K562 (cell line): Measurements from ENCODE around the gene DDX41. TPM values are rescaled to one million over a fixed set of nuclear protein-coding genes. Genes with fewer than 3 reads are reported as not detected.

ENCODE experiments used
- ASH1L ChIP-seq: fragments of 450-650 bp; IDR thresholded peaks from 2 replicates; pipeline ENCODE4 v1.6.1; 2018; ENCODE audit warnings: borderline replicate concordance, mild to moderate bottlenecking, low read depth; ENCODE audit not compliant: partially characterized antibody
- BDP1 ChIP-seq: IDR thresholded peaks from 3 replicates; pipeline ENCODE4 v1.6.1; 2011; ENCODE audit not compliant: insufficient read length, insufficient read depth
- FOXK1 ChIP-seq: sonication (generic); formaldehyde crosslinking; IDR thresholded peaks from 2 replicates; pipeline ENCODE4 v1.8.0; 2022; ENCODE audit warnings: missing genetic modification reagents, mild to moderate bottlenecking, borderline replicate concordance
- HDAC1 ChIP-seq, 2 experiments: fragments of 450-650 bp; IDR thresholded peaks; 2 replicates each; pipeline ENCODE4 v1.6.1; 2016 to 2017; ENCODE audit warnings: inconsistent platforms in 1 of 2, mild to moderate bottlenecking in 1 of 2, moderate library complexity in 1 of 2
- POLR2G ChIP-seq: fragments of 200-400 bp; formaldehyde crosslinking; IDR thresholded peaks from 2 replicates; pipeline ENCODE4 v1.6.1; 2017; ENCODE audit warnings: low read depth, mild to moderate bottlenecking, antibody characterized with exemption, low read length, moderate library complexity
- TCF7 ChIP-seq: sonication (generic); IDR thresholded peaks from 2 replicates; pipeline ENCODE4 v1.6.1; 2016; ENCODE audit warnings: antibody characterized with exemption, borderline replicate concordance
- UBTF ChIP-seq, 2 experiments: IDR thresholded peaks; 2 replicates each; pipeline ENCODE4 v1.6.1; 2012; ENCODE audit warnings: improper control_type of control experiment in 2 of 2, low read depth in 2 of 2, low read length in 2 of 2, borderline replicate concordance in 1 of 2
- ZNF395 ChIP-seq: fragments of 200-800 bp; sonication (Bioruptor generic); IDR thresholded peaks from 2 replicates; pipeline ENCODE4 v1.6.1; 2017; ENCODE audit warnings: missing genetic modification characterization, missing compliant biosample characterization
- ZNF76 ChIP-seq: fragments of 250-450 bp; sonication (Bioruptor Pico); IDR thresholded peaks from 2 replicates; pipeline ENCODE4 v1.4.0; 2020; ENCODE audit warnings: mild to moderate bottlenecking, moderate library complexity, borderline replicate concordance
- polyA plus RNA-seq, 8 experiments: library from polyadenylated mRNA; depleted of rRNA in 4 of 8; stranded (reverse) in 5 of 8; unstranded in 3 of 8; fragments of >200 nt; fragmentation: Nextera tagmentation in 2 of 8; fragmentation: Illumina TruSeq in 1 of 8; extraction: Ambion mirVana in 2 of 8; extraction: Trizol in 1 of 8; gene quantifications; 2 replicates each; pipeline versions ENCODE4 v1.2.1 to v1.2.3, GENCODE V29; 2011 to 2014; ENCODE audit warnings: inconsistent platforms in 1 of 8, missing spikeins in 1 of 8
- total RNA-seq, 7 experiments: library from RNA; depleted of rRNA in 6 of 7; stranded (reverse); fragments of >200 nt in 6 of 7; fragmentation: Illumina TruSeq in 2 of 7; extraction: Trizol in 2 of 7; gene quantifications; 2 replicates each; pipeline versions ENCODE4 v1.2.1 to v1.2.3, GENCODE V29; 2011 to 2021; ENCODE audit warnings: low replicate concordance in 1 of 7

Gene DDX41
- total and polyA plus RNA-seq, 9 of the 15 experiments (the other 6 are each of a cell fraction or from before 2014, with no cell fraction given), result 38.2 to 284 (median 116) TPM

GRCh38 chr5:177497292-177498012 lies 19.3 kb downstream of the DDX41 start, which contains the start of gene PDLIM7 (continued):
- TF ChIP-seq ZNF76 (CRISPR knock-in tag), result no peak
- TF ChIP-seq FOXK1, result no peak
- peak in 1 of 2 experiments; percentile 54; a peak in 3 of 4 replicates for TF ChIP-seq HDAC1 (IDR thresholded peaks at IDR 0.05)
- no peak for TF ChIP-seq ASH1L
- no peak; the same call in none of the 2 replicates for TF ChIP-seq ZNF395
- TF ChIP-seq POLR2G, result peak; percentile 94
- TF ChIP-seq UBTF (IDR thresholded peaks at IDR 0.05; ENCODE audit: borderline replicate concordance in 1 of 2, low read depth in 2 of 2, low read length in 2 of 2), result peak in 1 of 2 experiments; percentile 76; a peak in 2 of 4 replicates
- no peak for TF ChIP-seq BDP1
- TF ChIP-seq TCF7, result no peak
